ENCODE results near the gene PHRF1.

DNA sequence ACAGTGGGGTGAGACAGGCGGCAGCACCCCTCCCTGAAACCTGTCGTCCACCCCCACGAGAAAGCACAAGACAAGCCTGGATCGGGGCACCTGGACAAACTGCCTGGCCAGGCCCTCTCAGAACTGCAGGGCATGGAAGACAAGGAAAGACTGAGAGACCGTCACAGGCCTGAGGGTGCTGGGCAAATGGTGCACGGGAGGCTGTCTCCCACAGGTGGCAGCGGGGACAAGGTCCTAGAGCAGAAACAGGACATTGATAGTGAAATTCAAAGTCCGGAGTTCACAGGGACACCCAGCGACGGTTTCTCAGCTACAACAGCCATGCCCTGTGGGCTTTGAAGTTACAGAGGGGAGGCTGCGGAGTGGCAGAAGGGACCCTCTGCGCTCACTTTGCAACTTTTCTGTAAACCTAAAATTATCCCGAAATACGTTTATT lies 81.4 kb downstream of the PHRF1 start:
- TF ChIP-seq POLR2AphosphoS5 (IDR thresholded peaks at IDR 0.05) = no peak
- TF ChIP-seq, protein P1, sequence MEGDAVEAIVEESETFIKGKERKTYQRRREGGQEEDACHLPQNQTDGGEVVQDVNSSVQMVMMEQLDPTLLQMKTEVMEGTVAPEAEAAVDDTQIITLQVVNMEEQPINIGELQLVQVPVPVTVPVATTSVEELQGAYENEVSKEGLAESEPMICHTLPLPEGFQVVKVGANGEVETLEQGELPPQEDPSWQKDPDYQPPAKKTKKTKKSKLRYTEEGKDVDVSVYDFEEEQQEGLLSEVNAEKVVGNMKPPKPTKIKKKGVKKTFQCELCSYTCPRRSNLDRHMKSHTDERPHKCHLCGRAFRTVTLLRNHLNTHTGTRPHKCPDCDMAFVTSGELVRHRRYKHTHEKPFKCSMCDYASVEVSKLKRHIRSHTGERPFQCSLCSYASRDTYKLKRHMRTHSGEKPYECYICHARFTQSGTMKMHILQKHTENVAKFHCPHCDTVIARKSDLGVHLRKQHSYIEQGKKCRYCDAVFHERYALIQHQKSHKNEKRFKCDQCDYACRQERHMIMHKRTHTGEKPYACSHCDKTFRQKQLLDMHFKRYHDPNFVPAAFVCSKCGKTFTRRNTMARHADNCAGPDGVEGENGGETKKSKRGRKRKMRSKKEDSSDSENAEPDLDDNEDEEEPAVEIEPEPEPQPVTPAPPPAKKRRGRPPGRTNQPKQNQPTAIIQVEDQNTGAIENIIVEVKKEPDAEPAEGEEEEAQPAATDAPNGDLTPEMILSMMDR (IDR thresholded peaks at IDR 0.05) = no peak

All from esophagus muscularis mucosa (tissue), 3 donors.